ENCODE measurements around the gene IHH.

- TF ChIP-seq POLR2AphosphoS5 (IDR thresholded peaks at IDR 0.05) (no peak), CTCF (IDR thresholded peaks at IDR 0.05) (no peak)
Observed at GRCh38 chr2:219059375-219059724, 1.4 kb downstream of the IHH start.
